LHCN-M2 (cell line): ENCODE data around the gene BZW1. TPM values are rescaled to one million over a fixed set of nuclear protein-coding genes. Genes with fewer than 3 reads are reported as not detected.
"Not testable (repeated sequence)": the region's sequence is repeated elsewhere in the genome, so short reads cannot be mapped to it uniquely, and the experiment has no call there.

Experiments
- DNase-seq: peaks from one replicate; pipeline ENCODE4 v3.0.0-alpha.2; 2012; ENCODE audit warnings: low read depth
- total RNA-seq: library from RNA; depleted of rRNA; stranded (reverse); fragments of >200 nt; gene quantifications from 2 replicates; pipeline ENCODE4 v1.2.3, GENCODE V29; 2014

The BZW1 gene
- total RNA-seq, 1 experiment from 2014 or later: 500 TPM

- no peak for DNase-seq
Observed at GRCh38 chr2:200790185-200790584, 21.5 kb upstream of the BZW1 start.

GRCh38 chr2:200791905-200792304, 19.8 kb upstream of the BZW1 start:
- no peak for DNase-seq

- DNase-seq: no peak
Observed at GRCh38 chr2:200794143-200794542, 17.6 kb upstream of the BZW1 start.

GRCh38 chr2:200795028-200795440, 16.7 kb upstream of the BZW1 start:
- peak; percentile 41 for DNase-seq

GRCh38 chr2:200796561-200796960, 15.1 kb upstream of the BZW1 start:
- no peak for DNase-seq

- peak; percentile 40 for DNase-seq
Observed at GRCh38 chr2:200797242-200797770, 14.4 kb upstream of the BZW1 start.

GRCh38 chr2:200798514-200798913, 13.2 kb upstream of the BZW1 start:
- DNase-seq: no peak

- DNase-seq: no peak
Observed at GRCh38 chr2:200800458-200800857, 11.3 kb upstream of the BZW1 start.

- DNase-seq: not testable (repeated sequence)
Observed at GRCh38 chr2:200801431-200801830, 10.3 kb upstream of the BZW1 start.

GRCh38 chr2:200809506-200810251, 2.0 kb upstream of the BZW1 start:
- no peak for DNase-seq

- peak; percentile 68 for DNase-seq
Observed at GRCh38 chr2:200810252-200810997, 1.3 kb upstream of the BZW1 start.

GRCh38 chr2:200810998-200811332, 745 bp upstream of the BZW1 start:
- DNase-seq: no peak

- DNase-seq: peak; percentile 74
Observed at GRCh38 chr2:200812122-200813022, 662 bp downstream of the BZW1 start.

- no peak for DNase-seq
Observed at GRCh38 chr2:200814276-200814815, 2.6 kb downstream of the BZW1 start.

- no peak for DNase-seq
Observed at GRCh38 chr2:200814917-200815316, 3.2 kb downstream of the BZW1 start.

GRCh38 chr2:200818732-200819131, 7.0 kb downstream of the BZW1 start:
- not testable (repeated sequence) for DNase-seq

GRCh38 chr2:200820573-200821234, 9.0 kb downstream of the BZW1 start:
- no peak for DNase-seq

GRCh38 chr2:200821686-200822245, 10.1 kb downstream of the BZW1 start:
- no peak for DNase-seq

GRCh38 chr2:200828104-200828503, 16.4 kb downstream of the BZW1 start:
- DNase-seq: no peak

GRCh38 chr2:200828572-200829257, 17.0 kb downstream of the BZW1 start:
- no peak for DNase-seq
